Skeletal muscle satellite cell (primary cell): ENCODE measurements around the gene ZNF385D.

Experiments
- H3K27me3 ChIP-seq: 2 replicates; pipeline ENCODE4 v1.7.0; 2013; ENCODE audit warnings: low read length; ENCODE audit not compliant: control insufficient read depth, insufficient read depth
- H3K36me3 ChIP-seq: 2 replicates; pipeline ENCODE4 v1.7.0; 2013; ENCODE audit warnings: mild to moderate bottlenecking, control low read depth, low read length; ENCODE audit not compliant: insufficient read depth
- H3K4me1 ChIP-seq: 2 replicates; pipeline ENCODE4 v1.7.0; 2013; ENCODE audit warnings: low read length; ENCODE audit not compliant: control insufficient read depth, insufficient read depth
- H3K4me2 ChIP-seq: 2 replicates; pipeline ENCODE4 v1.7.0; 2013; ENCODE audit warnings: mild to moderate bottlenecking, low read length
- H3K4me3 ChIP-seq: 2 replicates; pipeline ENCODE4 v1.7.0; 2013; ENCODE audit warnings: low read length
- H3K9ac ChIP-seq: 2 replicates; pipeline ENCODE4 v1.7.0; 2013; ENCODE audit warnings: mild to moderate bottlenecking, low read depth, low read length, moderate library complexity
- H3K9me3 ChIP-seq: replicated peaks from 2 replicates; pipeline ENCODE4 v1.7.0; 2013; ENCODE audit warnings: mild to moderate bottlenecking, control low read depth, low read length

Gene ZNF385D

GRCh38 chr3:21462141-21462540 lies 288.9 kb downstream of the ZNF385D start:
- H3K9ac ChIP-seq: no peak overlapping the region
- H3K9me3 ChIP-seq: no peaks in the 10 kb centered on the region
- no peaks in the 10 kb centered on the region for H3K27me3 ChIP-seq
- H3K36me3 ChIP-seq: no peaks in the 10 kb centered on the region
- H3K4me3 ChIP-seq: no peak overlapping the region
- no peak overlapping the region for H3K4me2 ChIP-seq
- no peaks in the 10 kb centered on the region for H3K4me1 ChIP-seq

- Histone ChIP-seq H3K4me3 (no peak overlapping the region), H3K27me3 (no peaks in the 10 kb centered on the region), H3K4me2 (no peak overlapping the region), H3K36me3 (no peaks in the 10 kb centered on the region), H3K9me3 (no peaks in the 10 kb centered on the region), H3K9ac (no peak overlapping the region), H3K4me1 (no peaks in the 10 kb centered on the region)
Measured at GRCh38 chr3:21457084-21457483, 293.9 kb downstream of the ZNF385D start.

DNA sequence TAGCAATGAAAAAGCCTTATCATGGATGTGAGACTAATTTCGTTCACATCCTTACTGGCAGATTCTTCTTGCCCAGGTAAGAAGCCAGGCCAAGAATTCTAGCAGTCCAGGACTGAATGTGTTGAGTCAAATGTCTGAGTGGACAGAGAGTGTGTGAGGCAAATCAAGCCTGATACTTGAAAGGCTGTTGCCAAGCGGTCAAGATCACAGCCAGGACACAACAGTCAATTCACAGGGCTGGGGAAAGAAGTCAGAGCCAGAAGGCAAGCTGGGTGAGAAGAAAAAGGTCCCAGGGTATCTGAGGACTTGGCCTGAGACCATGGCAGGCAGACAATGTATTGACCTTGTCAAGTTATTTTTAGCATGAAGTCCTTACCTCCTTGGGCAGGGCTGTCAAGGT lies 301.3 kb downstream of the ZNF385D start:
- Histone ChIP-seq H3K4me2 (no peak overlapping the region), H3K4me3 (no peak overlapping the region), H3K9me3 (no peaks in the 10 kb centered on the region), H3K4me1 (no peaks in the 10 kb centered on the region), H3K9ac (no peak overlapping the region), H3K27me3 (no peaks in the 10 kb centered on the region), H3K36me3 (no peaks in the 10 kb centered on the region)

DNA sequence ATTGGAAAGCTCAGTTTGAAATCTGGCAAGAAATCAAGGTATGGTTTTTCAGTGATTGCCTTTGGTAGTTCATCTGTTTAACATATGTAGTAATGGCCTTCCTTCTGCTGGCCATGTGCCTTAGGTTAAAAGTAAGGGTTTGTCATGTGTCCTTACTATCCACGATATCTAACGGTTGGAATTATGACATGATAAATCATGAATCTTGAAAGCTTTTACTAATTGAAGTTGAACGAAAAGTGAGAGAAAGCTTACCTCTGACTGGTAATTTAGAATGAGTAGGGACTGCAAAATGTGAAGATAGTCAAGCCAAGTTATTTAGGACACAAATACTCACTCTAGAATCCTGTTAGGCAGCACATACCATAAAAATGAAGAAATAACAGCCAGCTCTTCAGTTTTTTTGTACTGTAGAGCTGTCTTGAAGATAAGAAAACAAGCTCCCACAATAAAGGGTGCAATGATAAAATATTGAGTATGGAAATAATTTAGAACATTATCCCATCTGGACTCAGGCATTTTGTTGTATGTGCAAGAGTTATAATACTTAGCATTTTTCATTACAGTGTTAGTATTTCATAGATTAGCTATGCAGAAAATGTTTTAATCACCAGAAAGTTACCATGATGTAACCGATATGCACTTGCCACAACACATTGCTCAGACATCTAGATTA lies 303.4 kb downstream of the ZNF385D start:
- Histone ChIP-seq H3K9ac (no peak overlapping the region), H3K36me3 (no peaks in the 10 kb centered on the region), H3K4me2 (peak overlapping the region; percentile 42), H3K27me3 (no peaks in the 10 kb centered on the region), H3K4me1 (no peaks in the 10 kb centered on the region), H3K4me3 (no peak overlapping the region), H3K9me3 (no peaks in the 10 kb centered on the region)

DNA sequence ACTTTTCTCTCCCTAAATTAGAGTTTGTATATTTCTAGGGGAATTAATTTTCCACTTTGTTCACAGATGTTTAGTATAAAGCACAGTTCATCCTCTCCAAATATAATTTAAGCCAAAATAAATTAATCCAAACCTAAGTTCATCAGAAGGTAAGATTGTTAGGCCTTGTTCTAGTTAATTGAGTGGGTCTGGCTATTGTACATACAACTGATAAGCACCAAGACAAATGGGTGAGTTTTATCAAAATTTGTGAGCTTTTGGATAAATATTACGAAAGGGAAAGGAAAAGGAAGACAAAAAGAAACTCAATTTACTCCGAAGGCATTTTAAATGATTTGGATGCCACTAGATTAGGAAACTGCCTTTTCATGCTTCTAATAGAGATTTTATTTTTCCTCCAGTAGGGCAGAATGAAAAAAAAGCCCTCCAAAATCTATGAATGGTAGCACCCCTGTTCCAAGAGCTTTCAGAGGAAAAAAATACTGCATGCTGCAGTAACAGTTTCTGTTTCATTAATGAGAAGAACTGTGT lies 304.0 kb downstream of the ZNF385D start:
- H3K4me2 ChIP-seq: peak overlapping the region; percentile 42
- no peak overlapping the region for H3K9ac ChIP-seq
- no peaks in the 10 kb centered on the region for H3K9me3 ChIP-seq
- H3K4me1 ChIP-seq: no peaks in the 10 kb centered on the region
- no peak overlapping the region for H3K4me3 ChIP-seq
- no peaks in the 10 kb centered on the region for H3K27me3 ChIP-seq
- no peaks in the 10 kb centered on the region for H3K36me3 ChIP-seq

DNA sequence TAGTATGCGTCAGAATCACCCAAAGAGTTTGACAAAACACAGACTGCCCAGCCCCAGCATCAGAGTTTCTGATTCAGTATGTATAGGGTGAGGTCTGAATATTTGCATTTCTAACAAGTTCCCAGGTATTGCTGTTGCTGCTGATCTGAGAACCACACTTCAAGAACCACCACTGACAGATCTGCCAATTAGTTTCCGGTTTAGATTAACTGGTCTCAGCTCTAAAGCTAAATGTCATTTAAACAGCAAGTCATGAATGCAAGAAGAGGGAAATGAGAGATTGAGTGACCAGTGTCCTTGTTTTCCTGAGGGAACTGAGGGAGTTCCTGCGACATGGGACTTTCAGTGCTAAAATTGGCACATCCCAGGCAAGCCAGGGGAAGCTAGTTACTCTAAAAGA lies 305.0 kb downstream of the ZNF385D start:
- Histone ChIP-seq H3K9me3 (no peaks in the 10 kb centered on the region), H3K4me3 (no peak overlapping the region), H3K27me3 (no peaks in the 10 kb centered on the region), H3K9ac (no peak overlapping the region), H3K4me2 (no peak overlapping the region), H3K36me3 (no peaks in the 10 kb centered on the region), H3K4me1 (no peaks in the 10 kb centered on the region)

DNA sequence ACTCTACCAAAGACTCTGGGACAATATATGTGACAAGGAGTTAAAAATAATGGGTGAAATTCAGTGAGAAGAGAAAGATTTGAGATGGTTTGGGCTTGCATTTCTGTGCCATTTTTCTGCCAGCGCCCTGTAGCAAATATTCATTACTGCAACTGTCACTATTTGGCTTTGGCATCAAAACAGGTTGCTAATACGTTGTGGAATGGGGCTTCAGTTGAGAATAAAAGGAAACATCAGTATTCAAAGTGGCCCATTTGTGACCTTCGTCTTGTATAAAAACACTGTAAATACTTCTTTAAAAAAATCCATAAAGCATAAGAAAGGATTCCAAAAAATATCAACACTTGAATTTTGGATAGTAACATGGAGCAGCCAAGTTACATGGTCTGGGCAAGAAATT lies 309.2 kb downstream of the ZNF385D start:
- no peak overlapping the region for H3K4me2 ChIP-seq
- no peaks in the 10 kb centered on the region for H3K27me3 ChIP-seq
- no peak overlapping the region for H3K4me3 ChIP-seq

GRCh38 chr3:21436835-21437234 lies 314.2 kb downstream of the ZNF385D start:
- Histone ChIP-seq H3K4me2 (no peak overlapping the region), H3K4me3 (no peak overlapping the region), H3K27me3 (no peaks in the 10 kb centered on the region), H3K9me3 (no peaks in the 10 kb centered on the region), H3K36me3 (no peaks in the 10 kb centered on the region), H3K9ac (no peak overlapping the region), H3K4me1 (peaks cover 9% of the 10 kb centered on the region)

More for the DNA sequence above, 309.2 kb downstream of the ZNF385D start:
- H3K9ac ChIP-seq: no peak overlapping the region
- no peaks in the 10 kb centered on the region for H3K4me1 ChIP-seq
- H3K36me3 ChIP-seq: no peaks in the 10 kb centered on the region
- H3K9me3 ChIP-seq: no peaks in the 10 kb centered on the region

DNA sequence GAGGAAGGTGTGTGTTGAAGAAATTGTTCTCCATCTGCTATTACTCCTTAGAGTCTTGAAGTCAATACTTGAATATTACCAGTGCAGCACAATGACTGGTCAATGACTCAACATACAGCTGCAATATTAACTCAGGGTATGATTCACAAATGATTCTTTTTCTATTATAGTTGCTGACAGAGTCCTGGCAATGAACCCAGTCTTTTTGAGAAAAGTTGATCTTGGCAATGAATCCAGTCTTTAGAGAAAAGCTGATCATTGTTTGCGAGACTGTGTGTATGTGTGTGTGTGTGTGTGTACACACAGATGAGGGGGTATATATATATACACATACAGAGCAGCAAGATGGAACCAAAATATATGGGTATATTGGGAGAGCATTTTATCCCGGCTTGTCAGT lies 315.1 kb downstream of the ZNF385D start:
- Histone ChIP-seq H3K4me2 (no peak overlapping the region), H3K4me3 (no peak overlapping the region), H3K9me3 (no peaks in the 10 kb centered on the region), H3K27me3 (no peaks in the 10 kb centered on the region), H3K9ac (no peak overlapping the region), H3K4me1 (peaks cover 9% of the 10 kb centered on the region), H3K36me3 (no peaks in the 10 kb centered on the region)

DNA sequence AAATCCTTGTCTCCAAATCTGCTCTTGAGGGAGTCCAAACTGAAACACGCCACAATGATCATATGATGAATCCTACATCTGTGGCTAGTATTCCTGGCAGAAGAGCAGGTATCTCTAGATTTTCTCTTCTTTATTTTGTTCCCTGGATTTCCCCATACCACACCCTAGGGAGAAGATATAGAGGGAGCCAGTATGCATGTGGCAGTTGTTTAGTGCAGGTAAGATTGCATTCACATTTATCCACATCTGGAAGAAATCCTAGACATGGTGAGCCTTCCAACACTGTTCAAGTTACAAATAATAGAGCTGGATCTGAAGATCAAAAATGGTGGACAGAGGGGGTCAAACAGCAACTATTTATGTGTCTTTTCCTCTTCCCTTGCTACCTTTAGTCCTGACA lies 316.7 kb downstream of the ZNF385D start:
- Histone ChIP-seq H3K4me2 (no peak overlapping the region), H3K27me3 (no peaks in the 10 kb centered on the region), H3K4me3 (no peak overlapping the region), H3K9ac (no peak overlapping the region), H3K4me1 (peaks cover 9% of the 10 kb centered on the region), H3K36me3 (no peaks in the 10 kb centered on the region), H3K9me3 (no peaks in the 10 kb centered on the region)

DNA sequence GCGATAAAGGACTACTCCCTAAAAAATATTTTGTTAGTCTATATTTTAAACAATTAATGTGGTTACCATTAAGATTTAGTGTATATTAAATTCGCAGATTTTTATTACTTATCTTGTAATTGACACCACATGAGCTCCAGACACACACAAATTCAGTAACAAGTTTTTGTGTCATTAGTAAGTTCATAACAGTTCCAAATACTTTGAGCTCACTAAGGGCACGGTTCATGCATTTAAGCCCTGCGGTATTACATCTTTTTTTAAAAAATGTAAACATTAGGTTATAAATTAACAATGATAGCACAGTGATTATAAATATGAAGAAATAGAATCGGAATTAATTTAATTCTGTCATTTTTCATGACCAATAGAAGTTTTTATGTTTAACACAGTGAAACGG lies 317.3 kb downstream of the ZNF385D start:
- Histone ChIP-seq H3K4me1 (peaks cover 9% of the 10 kb centered on the region), H3K4me2 (no peak overlapping the region), H3K36me3 (no peaks in the 10 kb centered on the region), H3K27me3 (no peaks in the 10 kb centered on the region), H3K9ac (no peak overlapping the region), H3K9me3 (no peaks in the 10 kb centered on the region), H3K4me3 (no peak overlapping the region)

- H3K4me3 ChIP-seq: no peak overlapping the region
- no peaks in the 10 kb centered on the region for H3K27me3 ChIP-seq
- H3K9me3 ChIP-seq: no peaks in the 10 kb centered on the region
- no peaks in the 10 kb centered on the region for H3K4me1 ChIP-seq
- no peaks in the 10 kb centered on the region for H3K36me3 ChIP-seq
- no peak overlapping the region for H3K4me2 ChIP-seq
- H3K9ac ChIP-seq: no peak overlapping the region
Measured at GRCh38 chr3:21426920-21427319, 324.1 kb downstream of the ZNF385D start.
